HL-60 (cell line): Measurements from ENCODE around the gene C7orf25.
A peak's percentile ranks its signal among the peaks of the same experiment; 100 is the strongest.

Experiments used
- DNase-seq, 2 experiments: peaks; one replicate each; pipeline ENCODE4 v3.0.0-alpha.2; 2010 to 2020; ENCODE audit warnings: low read depth in 1 of 2, low spot score in 1 of 2
- H3K27ac ChIP-seq: fragments of 250-450 bp; sonication (Bioruptor Pico); replicated peaks from 2 replicates; pipeline ENCODE4 v1.5.1; 2020; ENCODE audit warnings: mild to moderate bottlenecking, moderate library complexity
- H3K27me3 ChIP-seq: fragments of 250-450 bp; sonication (Bioruptor Pico); 2 replicates; pipeline ENCODE4 v1.5.1; 2021; ENCODE audit warnings: mild to moderate bottlenecking, moderate library complexity; ENCODE audit not compliant: insufficient read depth, poor library complexity, severe bottlenecking
- H3K4me3 ChIP-seq: replicated peaks from 2 replicates; pipeline ENCODE4 v1.5.1; 2011; ENCODE audit warnings: mild to moderate bottlenecking, control low read depth, low read length; ENCODE audit not compliant: insufficient read depth
- CTCF ChIP-seq: IDR thresholded peaks from one replicate; pipeline ENCODE4 v1.5.1; 2011; ENCODE audit warnings: low read length, control low read depth, inconsistent platforms; ENCODE audit not compliant: insufficient read depth
- GABPA ChIP-seq: IDR thresholded peaks from 2 replicates; pipeline ENCODE4 v1.6.1; 2012; ENCODE audit warnings: low read depth
- POLR2AphosphoS5 ChIP-seq: IDR thresholded peaks from 2 replicates; pipeline ENCODE4 v1.6.1; 2012; ENCODE audit warnings: low read depth
- REST ChIP-seq: IDR thresholded peaks from 2 replicates; pipeline ENCODE4 v1.6.1; 2012; ENCODE audit warnings: low read depth; ENCODE audit not compliant: insufficient replicate concordance
- SPI1 ChIP-seq: IDR thresholded peaks from 2 replicates; pipeline ENCODE4 v1.6.1; 2012; ENCODE audit warnings: low read depth, mild to moderate bottlenecking, borderline replicate concordance

Gene C7orf25

GRCh38 chr7:42914421-42915045 is 2.7 kb upstream of the C7orf25 start:
- TF ChIP-seq REST: no peak
- no peak for TF ChIP-seq SPI1
- TF ChIP-seq GABPA: no peak
- TF ChIP-seq POLR2AphosphoS5: no peak
- no peak for TF ChIP-seq CTCF
- Histone ChIP-seq H3K27me3 (no peaks in the 10 kb centered on the region), H3K27ac (no peak overlapping the region), H3K4me3 (no peak overlapping the region)
- DNase-seq: no peak

- Histone ChIP-seq H3K27ac (peak overlapping the region; percentile 20), H3K27me3 (no peaks in the 10 kb centered on the region), H3K4me3 (no peak overlapping the region)
- TF ChIP-seq REST: no peak
- TF ChIP-seq POLR2AphosphoS5: no peak
- TF ChIP-seq CTCF: no peak
- no peak for DNase-seq
Observed at GRCh38 chr7:42914009-42914408, 2.1 kb upstream of the C7orf25 start.

- TF ChIP-seq GABPA (no peak), CTCF (no peak), SPI1 (no peak), REST (no peak), POLR2AphosphoS5 (no peak)
- H3K27ac ChIP-seq: peak overlapping the region; percentile 20
- H3K27me3 ChIP-seq: no peaks in the 10 kb centered on the region
- no peak overlapping the region for H3K4me3 ChIP-seq
- no peak for DNase-seq
Observed at GRCh38 chr7:42913591-42913990, 1.7 kb upstream of the C7orf25 start.
